ENCODE measurements around the gene TRAF4.

DNA sequence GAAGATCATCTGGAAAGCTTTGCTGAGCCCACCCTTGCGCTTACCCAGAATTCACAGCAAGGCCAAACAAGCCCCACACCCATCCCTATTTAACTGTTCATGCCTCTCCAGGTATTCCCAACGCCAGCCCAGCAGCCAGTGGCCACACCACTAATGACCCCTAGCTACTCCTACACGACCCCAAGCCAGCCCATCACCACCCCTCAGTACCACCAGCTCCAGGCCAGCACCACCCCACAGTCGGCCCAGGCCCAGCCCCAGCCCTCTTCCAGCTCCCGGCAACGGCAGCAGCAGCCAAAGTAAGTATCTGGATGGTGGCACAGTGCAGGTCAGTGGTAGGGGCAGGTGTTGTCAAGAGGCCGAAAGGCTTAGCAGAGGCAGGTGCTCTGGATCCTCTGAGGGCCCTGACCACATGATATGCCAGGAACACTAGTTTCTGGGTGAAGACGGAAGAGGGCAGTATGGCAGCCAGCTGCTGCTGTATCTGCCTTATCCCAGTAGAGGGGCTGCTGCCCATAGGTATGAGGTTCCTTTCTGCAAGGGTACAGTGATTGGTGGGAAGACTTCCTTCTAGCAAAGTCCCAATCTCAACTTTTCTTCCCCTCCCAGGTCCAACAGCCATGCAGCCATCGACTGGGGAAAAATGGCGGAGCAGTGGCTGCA, 42.9 kb upstream of the TRAF4 start:
- TF ChIP-seq CTCF (IDR thresholded peaks at IDR 0.05) (no peak), POLR2A (IDR thresholded peaks at IDR 0.05) (no peak)

All from Peyer's patch (tissue), 4 donors.